ENCODE measurements around the gene ATXN7L1.

DNA sequence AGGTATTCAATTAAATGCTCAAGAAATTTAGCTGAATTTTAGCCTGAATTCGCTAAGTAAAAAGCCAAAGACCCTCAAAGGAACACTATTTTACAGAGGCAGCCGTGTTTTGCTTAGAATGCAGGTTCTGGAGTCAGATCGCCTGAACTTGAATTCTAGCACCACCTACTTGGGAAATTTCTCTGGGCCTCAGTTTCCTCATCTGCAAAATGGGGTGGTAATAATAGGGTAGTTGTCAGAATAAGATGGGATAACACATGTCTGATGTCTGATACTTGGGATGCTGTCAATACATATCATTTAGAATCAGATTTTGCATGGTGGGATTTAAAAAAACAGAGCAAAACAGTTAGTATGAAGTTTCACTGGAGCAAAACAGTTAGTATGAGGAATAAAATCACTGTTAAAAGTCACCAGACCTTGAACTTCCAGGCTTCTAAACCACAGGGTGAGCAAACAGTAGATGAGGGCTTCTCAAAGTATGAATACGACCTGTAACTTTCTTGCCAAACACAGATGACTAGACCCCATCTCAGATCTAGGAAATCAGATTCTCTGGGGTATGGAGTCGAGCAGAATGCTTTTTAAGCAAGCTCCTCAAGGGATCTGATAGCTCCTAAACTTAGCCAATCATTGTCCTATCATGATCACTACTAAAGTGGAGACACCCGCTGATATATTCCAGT is 75.4 kb downstream of the ATXN7L1 start:
- no peak for TF ChIP-seq POLR2A (IDR thresholded peaks at IDR 0.05)
- TF ChIP-seq, protein P1, sequence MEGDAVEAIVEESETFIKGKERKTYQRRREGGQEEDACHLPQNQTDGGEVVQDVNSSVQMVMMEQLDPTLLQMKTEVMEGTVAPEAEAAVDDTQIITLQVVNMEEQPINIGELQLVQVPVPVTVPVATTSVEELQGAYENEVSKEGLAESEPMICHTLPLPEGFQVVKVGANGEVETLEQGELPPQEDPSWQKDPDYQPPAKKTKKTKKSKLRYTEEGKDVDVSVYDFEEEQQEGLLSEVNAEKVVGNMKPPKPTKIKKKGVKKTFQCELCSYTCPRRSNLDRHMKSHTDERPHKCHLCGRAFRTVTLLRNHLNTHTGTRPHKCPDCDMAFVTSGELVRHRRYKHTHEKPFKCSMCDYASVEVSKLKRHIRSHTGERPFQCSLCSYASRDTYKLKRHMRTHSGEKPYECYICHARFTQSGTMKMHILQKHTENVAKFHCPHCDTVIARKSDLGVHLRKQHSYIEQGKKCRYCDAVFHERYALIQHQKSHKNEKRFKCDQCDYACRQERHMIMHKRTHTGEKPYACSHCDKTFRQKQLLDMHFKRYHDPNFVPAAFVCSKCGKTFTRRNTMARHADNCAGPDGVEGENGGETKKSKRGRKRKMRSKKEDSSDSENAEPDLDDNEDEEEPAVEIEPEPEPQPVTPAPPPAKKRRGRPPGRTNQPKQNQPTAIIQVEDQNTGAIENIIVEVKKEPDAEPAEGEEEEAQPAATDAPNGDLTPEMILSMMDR (IDR thresholded peaks at IDR 0.05): no peak
